Stimulated activated CD4-positive, alpha-beta T cell treated with anti-CD3 and anti-CD28 coated beads, Interleukin-4, amount 100 ng/mL, for 1 hour (primary cell): Measurements from ENCODE around the gene SSR2.
"Not testable (repeated sequence)": the region's sequence is repeated elsewhere in the genome, so short reads cannot be mapped to it uniquely, and the experiment has no call there.

Source experiments
- DNase-seq: peaks from one replicate; pipeline ENCODE4 v3.0.0-alpha.2; 2020

The SSR2 gene

DNA sequence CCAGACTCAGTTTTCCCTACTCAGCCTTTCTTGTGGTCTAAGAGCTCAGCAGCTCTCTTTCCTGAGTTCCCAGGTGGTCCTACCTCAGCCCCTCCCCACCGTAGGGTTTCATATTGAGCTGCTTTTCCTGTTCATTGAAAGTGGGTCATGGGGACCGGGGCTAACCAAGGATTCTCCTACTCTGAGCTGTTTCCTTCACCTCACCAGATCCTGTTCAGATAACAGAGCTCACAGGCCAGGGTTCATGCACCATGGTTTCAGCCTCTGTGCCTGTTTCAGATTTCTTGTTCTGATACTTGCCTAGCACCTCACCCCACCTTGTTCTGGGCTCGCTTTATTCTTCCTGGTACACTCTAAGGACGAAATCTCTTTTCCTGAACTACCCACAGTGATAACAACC, 24.3 kb upstream of the SSR2 start:
- DNase-seq: no peak

- DNase-seq: no peak
Observed at GRCh38 chr1:156042828-156043227, 22.1 kb upstream of the SSR2 start.

- not testable (repeated sequence) for DNase-seq
Observed at GRCh38 chr1:156034991-156035390, 14.2 kb upstream of the SSR2 start.

GRCh38 chr1:156033011-156033410, 12.3 kb upstream of the SSR2 start:
- DNase-seq: no peak

DNA sequence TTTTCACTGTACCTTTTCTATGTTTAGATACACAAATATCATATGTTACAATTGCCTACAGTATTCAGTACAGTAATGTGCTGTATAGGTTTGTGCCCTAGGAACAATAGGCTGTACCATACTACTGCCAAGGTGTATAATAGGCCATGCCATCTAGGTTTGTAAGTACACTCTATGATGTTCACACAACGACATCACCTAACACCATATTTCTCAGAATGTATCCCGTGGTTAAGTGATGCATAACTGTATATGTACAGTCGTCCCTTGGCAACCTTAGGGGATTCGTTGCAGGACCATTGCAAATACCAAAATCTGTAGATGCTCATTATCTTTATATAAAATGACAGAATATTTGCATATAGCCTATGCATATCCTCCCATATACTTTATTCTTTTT, 5.8 kb upstream of the SSR2 start:
- no peak for DNase-seq

DNA sequence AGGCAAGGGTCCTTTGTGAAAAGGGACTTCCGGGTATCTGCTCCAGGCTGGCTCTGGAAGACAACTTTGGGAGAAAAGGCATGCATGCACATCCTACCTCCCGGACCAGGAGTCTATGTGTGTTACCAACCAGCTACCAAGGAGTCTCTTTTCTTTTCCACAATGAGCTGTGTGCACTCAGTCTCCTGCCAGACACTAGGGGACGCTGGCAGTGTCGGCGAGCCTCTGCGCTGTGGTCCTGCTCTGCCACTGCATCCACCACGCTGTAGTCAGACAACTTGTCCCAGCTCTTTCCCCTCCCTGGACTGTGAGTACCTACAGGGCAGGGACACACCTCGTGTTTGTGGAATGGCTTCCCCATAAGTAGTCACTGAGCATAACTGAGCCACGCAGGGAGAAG, 5.1 kb upstream of the SSR2 start:
- peak; percentile 15 for DNase-seq

DNA sequence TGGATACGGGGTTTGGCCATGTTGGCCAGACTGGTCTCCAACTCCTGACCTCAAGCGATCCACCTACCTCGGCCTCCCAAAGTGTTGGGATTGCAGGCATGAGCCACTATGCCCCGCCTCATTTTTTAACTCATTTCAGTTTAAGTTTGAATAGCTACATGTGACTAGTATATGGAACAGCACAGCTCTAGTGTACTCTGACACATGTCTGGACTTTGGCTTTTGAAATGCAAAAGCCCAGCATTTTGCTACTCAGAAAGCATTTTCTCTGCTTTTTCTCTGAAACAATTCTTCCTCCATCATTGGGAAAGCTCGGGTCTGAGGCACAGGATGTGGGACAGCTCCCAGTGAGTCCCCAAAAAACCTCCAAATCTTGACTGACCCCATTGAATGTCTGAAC, 4.0 kb upstream of the SSR2 start:
- no peak for DNase-seq

DNA sequence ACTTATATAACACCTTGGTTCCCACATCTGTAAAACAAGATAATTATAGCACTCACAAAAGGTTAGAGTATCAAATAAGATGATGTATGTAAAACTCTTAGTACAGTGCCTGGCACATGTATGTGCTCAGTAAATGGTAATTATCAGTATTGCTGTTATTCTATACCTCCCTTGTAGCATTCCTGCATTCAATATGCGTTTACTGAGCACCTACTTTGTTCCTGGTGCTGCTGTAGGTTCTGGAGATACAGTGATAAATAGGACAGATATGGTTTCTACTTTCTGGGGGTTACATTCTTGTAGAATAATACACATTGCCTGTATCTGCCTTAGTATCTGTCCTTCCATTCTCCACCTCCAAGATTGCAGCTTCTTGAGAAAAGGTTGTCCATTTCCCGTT, 1.2 kb upstream of the SSR2 start:
- DNase-seq: no peak

DNA sequence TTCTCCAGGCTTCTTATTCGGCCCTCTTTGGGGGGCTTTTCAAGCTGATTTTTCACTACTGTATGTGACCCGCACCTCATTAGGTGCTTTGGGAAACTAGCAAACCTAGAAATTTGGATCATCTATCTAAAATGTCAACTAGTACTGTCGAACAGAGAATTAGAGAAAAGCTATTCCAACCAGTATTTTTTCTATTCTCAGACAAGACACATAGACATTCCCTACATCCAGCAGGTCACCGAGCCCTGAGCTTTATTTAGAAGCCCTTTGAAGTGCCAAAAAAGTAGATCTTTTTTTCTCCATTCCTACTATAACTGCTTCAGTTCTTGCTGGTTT, 310 bp upstream of the SSR2 start:
- no peak for DNase-seq

DNA sequence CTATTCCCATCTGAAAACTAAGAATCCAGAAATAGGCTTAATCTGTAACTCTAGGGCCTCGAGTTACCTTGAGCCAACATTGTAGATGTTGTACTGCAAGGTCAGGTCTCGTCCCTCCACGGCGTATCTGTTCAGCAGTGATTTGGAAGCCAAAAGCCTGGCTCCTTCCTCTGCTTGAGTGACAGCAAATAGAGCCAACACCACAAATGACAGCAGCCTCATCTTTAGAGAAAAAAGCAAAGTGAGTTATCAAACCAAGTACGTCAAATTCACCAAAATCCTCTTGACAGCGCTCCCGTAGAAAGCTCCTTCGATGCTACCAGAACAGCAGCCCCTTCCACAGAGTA, 832 bp downstream of the SSR2 start:
- no peak for DNase-seq

DNA sequence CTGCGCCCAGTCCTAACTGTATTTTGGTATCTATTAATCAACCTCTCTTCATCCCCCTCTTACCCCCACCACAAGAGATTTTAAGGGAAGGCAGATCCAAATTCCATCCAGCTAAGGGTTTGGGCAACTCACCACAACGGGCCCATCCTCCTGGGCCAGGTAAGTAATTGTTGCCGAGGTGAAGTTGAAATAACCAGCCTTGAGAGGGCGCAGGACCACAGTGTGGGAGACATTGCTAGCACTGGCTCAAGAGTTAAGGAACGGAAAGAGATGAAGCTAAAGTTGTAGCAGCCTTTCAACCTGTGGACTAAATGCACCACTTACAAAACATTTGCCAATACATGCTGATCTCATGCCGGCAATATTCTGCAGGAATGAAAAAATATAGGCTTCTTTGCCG, 5.9 kb downstream of the SSR2 start:
- no peak for DNase-seq

DNA sequence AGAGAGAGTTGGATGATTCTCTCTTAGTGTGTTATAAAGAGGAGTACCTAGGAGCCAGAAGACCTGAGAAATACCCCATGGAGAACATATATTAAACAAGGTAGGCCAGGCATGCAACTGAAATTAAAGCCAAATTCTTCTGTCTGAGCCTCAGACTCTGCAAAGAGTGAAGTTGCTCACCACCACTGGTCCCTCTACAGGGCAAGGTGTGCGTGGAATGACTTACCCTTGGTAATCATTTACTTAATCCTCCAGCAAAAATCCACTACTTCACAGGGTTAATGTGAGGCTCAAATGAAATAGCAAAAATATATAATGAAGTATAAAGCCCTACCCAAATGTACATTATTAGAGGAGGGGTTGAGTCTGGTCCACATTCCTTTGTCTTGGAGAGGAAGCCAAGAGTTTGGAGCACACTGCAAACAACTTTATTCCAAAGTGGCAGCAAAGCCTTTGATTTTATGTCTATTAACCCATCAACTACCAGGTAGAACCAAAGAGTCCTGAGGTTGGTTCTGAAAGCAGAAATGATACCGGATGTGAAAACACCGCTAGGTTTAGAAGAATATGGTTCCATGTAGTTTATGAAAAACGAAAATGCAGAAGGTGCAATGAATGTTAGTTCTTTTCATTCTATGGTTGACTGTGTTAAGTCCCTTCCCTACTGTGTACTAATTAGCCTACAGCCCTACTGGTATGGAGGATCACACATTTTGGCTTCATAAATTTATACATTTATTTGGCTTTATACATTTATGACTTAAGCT, 8.5 kb downstream of the SSR2 start:
- no peak for DNase-seq

DNA sequence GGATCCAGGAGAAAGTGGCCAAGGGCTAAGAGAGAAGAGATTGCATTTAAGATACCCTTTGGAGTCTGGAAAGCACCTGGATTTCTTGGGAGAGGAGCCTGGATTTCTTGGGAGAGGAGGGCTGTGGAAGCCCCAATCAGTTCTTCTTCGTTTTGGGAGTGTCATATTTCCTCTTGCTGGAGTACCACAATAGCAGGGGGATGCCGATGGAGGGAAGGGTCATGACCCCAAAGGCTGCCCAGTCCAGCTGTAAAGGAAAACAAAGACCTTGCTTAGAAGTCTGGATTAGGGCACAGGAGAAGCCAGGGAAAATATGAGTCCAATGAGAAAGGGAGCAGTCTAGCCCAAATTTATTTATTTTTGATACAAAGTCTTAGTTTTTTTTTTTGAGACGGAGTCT, 11.3 kb downstream of the SSR2 start:
- DNase-seq: no peak

DNA sequence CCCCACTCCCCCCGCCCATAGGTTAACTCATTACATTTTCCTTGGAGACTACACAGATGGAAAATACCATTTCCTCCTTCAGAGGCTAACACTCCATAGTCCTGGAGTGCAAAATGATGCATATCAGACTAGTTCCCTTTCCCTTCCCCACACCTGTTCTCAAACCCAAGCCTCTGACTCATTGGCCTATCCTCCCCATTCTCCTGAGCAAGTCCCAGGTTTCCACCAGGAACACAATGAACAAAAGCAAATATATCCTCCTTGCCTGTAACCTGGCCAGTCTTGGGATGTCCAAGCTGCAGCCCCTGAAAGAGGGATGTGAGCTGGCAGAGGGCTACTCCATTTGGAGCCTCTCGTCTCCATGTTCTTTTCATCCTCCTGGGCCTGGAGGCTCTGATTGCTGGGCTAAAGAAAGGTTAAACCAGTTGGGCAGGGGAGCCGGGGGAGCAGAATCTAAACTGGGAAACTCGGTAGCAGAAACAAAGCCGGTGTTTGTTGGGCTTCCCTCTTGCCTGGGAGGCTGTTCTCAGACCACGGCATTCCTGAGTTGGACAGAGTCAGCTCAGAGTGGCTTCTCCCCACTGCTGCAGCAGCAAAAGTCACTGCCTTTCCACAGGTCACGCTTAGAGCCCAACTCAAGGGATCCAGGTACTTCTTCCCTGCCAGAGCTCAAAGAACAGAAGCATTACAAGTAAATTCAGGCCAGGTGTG, 13.9 kb downstream of the SSR2 start:
- DNase-seq: no peak

- DNase-seq: no peak
Observed at GRCh38 chr1:156004843-156005584, 15.7 kb downstream of the SSR2 start.

DNA sequence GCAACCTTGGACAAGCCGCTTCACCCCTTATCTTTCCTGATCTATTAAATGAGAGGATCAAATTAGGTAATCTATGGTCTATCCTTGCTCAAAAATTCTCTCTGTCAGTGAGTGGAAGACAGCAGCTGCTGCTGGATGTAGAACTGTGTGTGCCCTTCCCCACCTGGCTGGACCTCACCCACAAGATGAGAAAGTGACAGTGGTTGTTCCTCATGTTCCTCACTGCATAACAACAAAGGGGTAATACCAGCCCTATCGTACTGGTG, 16.9 kb downstream of the SSR2 start:
- no peak for DNase-seq

DNA sequence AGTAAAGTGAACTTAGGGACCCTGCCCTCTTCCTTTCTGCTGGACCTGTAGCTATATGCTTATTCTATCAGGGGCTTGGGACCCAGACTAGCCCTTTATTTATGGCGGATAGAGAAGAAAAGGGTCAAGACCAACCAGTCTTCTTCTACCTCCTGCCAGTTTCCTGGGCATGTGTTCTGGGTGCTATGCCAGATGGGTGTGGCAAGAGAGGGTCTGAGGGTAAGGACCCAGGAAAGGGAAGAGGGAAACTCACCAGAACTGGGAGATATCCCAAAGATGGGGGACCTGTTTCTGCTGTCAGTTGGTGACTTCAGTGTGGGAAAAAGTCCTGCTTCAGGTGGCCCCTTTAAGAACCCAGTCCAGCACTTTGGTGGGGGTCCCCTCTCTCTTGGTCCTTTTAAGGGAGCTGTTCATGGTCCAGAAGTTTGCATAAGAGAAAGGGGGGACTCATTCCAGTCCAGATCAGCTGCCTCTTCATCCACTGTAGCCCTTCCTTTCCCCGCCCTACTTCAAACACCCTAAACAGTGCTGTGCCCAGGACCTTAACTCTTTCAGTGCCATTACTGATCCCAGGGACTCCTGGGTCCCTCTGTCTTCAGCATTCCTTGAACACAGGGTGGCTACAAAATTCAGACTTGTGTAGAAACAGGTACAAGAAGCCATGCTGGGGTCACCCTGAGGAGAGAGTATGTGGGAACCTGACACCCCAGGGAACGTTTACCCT, 18.4 kb downstream of the SSR2 start:
- no peak for DNase-seq

- no peak for DNase-seq
Observed at GRCh38 chr1:156001662-156002171, 19.0 kb downstream of the SSR2 start.

GRCh38 chr1:156001021-156001661, 19.6 kb downstream of the SSR2 start:
- no peak for DNase-seq

GRCh38 chr1:155999964-156000363, 20.8 kb downstream of the SSR2 start:
- no peak for DNase-seq

DNA sequence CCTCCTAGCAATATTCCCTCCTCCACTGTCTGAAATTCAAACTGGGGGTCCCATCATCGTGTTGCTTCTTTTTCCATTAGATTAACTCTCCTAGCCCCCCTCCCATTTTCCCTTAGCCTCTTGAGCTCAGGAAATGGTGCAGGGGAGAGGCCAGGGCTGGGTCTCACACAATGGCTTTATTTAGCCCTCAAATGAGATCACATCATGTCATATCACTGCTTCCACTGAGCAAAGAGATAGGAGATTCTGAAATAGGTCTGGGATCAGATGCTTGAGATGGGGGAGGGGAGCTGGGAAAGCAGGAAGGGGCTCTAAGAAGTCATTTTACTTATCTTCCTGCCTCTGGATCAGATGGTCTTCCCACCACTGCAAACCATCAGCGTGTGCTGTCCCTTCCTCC, 24.6 kb downstream of the SSR2 start:
- DNase-seq: no peak

- DNase-seq: no peak
Observed at GRCh38 chr1:155993595-155993994, 27.2 kb downstream of the SSR2 start.
